ENCODE results near the gene SIRPB2.
"Not testable (repeated sequence)": the region's sequence is repeated elsewhere in the genome, so short reads cannot be mapped to it uniquely, and the experiment has no call there.

GRCh38 chr20:1497371-1497770, 6.2 kb upstream of the SIRPB2 start:
- not testable (repeated sequence) for TF ChIP-seq CTCF (conservative IDR thresholded peaks at IDR 0.05 in 1 of 2, IDR thresholded peaks at IDR 0.05 in 1 of 2; ENCODE audit: low read depth in 1 of 2, low read length in 2 of 2); EZH2 (IDR thresholded peaks at IDR 0.05; ENCODE audit: low read length, missing control alignments)

All from fibroblast of lung (primary cell).